GM18907 (cell line): ENCODE results near the gene LANCL3.

Experiments
- ATAC-seq: cut with Tn5 transposase; IDR thresholded peaks from one replicate; pipeline ENCODE4 v1.9.1; 2021; ENCODE audit warnings: mild to moderate bottlenecking, moderate library complexity; ENCODE audit not compliant: unreplicated experiment

LANCL3 gene

DNA sequence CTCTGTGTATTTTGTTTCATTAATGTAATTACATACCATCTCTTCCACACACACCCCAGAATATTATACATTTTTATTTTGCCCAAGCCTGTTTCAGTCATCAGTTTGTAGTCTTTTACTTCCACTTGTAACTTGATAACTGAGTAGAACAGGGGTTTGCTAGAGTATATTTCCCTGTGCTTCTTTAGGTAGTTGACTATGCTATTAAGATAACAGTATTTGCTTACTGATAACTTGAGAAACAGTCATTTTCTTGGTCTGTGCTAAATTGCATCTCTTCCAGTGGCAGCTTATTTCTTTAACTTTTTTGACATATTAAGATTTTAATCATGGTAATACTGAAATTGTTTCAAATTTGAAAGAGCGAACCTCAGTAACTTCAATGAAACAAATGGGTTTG lies 107.1 kb downstream of the LANCL3 start:
- ATAC-seq = no peak

DNA sequence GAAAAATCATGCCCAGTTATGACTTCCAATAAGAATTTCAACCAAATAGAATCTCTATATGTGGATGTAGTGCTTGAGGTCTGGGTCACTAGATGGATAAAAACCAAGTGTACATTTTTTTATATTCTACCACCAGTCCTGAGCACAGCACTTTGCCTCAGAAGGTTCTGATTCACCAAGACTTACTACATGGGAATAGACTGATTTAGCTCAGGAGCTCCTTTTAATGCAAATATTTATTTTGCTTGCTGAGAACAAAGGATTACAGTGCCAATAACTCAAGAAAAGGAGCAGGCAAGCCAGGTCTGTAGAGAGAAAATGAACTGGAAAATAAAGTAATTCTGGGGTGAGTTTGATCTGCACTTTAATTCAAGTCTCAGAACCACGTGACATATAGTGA lies 107.8 kb downstream of the LANCL3 start:
- ATAC-seq = no peak

DNA sequence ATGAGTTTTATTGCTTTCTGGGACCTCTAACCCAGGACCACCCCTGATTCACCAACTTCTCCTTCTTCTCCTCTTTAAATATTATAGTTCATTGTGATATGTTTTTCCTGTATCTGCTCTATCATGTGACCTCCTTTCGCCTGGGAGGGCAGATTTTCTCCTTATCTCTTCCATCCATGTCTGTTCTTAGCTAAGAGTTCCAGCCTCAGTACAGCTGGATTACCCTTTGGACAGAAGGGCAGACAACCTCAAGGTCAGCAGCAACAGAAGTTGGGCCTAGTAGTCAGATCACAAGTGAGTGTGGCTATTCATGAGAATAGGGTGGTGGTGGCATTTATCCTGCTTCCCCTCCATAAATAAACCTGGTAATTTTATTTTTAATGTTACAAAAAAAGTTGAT lies 108.4 kb downstream of the LANCL3 start:
- ATAC-seq = no peak

DNA sequence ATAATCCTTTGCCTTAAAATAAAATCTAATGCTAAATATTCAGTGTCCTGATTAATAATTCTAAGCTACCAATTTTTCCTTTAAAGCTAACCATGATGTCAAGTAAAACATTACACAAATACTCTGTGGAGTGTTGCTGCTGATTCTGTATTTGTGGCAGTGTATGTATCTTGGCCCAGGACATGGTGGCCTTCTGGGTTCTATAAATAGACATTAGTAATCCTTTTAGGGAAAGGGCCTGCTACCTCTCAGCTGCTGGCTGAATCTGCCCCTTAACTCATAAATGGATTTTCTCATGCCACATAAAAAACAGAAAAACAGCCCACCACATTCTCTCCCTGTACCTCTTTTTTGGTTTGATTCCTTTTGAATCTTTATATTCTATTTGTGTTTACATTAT lies 113.0 kb downstream of the LANCL3 start:
- ATAC-seq = no peak

DNA sequence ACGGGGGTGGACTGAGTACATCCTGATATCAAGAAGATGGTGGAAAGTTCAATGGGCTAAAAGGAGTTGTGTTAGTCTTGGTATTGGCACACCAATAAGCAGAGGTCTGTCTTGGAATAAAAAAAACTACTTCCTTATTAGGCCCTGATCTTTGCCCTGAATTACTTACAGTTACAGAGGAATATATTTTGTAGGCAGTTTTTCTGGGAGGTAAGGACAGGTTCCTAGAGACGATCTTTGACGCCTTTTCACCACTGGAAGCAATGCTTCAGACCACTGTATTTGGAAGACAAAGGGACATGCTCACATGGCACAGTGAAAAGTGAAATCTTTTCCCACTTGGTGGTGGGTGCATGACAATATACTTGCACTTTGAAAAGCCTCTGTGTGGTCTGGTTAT lies 113.5 kb downstream of the LANCL3 start:
- ATAC-seq = no peak

DNA sequence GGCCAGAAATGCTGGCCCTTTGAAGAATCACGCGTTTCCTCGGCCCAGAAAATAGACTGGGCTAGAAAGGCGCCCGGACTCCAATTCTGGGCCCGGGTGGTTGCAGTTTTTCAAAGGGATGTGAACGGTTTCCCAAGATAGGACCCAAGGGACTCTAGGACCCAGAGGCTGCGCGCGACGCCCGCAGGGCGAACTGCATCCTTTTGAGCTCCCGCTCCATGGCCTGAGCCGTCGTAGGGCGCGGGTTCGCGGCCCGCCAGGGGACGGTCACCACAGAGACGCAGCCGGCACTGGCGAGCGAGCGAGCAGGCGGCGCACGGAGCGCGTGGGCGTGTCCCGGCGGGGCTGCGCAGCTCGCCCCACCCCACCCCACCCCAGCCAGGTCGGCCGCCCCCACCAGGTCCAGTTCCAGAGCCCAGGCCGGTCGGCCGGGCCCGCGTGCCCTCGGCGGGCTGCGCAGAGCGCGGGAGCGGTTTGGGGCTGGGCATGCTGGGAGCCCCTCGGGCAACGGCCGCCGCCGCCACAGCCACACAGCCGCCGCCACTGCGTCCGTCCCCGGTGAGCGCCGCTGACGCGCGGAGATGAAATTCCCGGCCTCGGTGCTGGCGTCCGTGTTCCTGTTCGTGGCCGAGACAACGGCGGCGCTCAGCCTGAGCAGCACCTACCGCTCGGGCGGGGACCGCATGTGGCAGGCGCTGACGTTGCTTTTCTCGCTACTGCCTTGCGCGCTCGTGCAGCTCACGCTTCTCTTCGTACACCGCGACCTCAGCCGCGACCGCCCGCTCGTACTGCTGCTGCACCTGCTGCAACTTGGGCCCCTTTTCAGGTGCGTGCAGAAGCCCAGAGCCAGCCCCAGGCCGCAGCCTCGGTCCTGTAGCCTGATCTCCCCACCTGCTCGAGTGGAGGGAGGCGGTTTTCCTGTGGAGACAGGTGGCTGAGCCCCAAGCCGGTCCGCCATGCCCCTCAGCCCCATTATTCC lies 114.2 kb downstream of the LANCL3 start, which contains the start of gene XK:
XK (plus strand) TSS at position 411 of the 979 bp plus-strand sequence; CDS start at position 582, 171 bp downstream.
- peak; percentile 61 for ATAC-seq

DNA sequence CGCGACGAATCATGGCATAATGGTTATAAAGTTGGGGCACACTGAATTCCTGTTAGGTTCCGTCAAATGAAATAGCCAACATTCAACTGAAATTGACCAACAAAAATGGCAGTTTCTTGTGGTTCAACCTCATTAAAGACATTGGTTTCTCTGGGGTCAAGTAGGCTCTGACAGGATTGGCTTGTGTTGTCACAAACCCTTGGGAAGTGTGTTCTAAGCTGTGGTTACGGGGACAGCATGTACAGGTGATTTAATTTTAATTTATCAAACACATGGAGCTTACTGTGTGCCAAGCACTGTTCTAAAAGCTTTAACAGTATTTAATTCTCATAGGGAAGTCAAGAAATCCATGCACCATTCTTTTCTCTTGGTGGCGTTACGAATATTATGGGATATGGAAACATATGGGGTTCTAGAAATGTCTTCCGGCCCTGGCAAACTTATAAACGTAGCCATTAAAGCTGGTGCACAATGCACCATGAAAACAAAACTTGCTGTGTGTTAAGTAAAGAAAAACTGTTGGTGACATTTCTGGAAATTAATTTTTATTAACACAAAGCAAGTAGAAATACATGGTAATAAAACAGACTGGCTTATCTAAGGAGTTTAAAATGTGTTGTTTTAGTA lies 115.0 kb downstream of the LANCL3 start:
- no peak for ATAC-seq

DNA sequence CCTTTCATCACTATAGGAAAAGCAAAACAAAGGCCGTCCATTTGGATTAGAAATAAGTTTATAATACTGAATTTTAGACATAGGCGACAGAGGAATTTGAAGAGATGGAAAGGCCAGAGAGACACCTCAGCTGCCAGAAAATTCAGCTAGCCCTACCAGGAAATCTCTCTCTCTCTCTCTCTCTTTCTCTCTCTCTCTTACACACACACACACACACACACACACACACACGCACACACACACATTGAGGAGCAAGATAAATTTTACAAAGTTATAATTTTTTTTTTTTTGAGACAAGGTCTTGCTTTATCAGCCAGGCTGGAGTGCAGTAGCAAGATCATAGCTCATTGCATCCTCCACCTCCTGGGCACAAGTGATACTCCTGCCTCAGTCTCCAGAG lies 115.5 kb downstream of the LANCL3 start:
- ATAC-seq = no peak

DNA sequence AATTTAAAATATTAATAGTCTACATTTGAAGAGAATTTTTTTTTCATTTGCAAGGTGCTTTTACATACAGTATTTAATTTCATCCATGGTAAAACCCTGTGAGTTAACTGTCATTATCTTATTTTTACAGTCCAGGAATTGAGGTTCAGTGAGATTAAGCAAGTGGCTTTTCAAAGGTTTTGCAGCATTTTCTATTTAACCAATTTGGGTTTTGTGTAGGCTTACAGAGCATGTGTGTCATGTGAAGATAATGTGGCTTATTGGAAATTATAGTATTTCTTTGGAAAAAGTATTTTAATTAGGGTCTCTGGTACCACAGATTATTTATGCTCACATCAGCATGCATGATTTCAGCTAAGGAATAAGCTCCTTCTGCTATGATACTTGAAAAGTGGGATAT lies 118.7 kb downstream of the LANCL3 start:
- no peak for ATAC-seq

DNA sequence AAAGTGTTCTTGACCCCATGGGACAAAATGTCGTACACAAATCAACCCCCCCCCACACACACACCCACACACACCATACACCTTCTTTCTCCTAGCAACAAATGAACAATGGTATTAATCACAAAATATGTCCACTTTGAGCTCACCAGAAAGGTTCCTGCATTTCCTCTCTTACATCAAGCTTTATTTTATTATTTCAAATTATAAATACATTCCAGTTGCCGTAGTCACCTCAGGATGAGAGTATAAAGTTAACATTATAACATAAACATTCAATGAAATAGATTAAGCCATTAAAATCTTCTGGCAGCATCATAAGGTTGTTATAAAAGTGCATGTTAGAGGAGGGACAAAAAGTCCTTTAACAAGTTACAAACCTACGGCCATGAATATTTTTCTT lies 121.5 kb downstream of the LANCL3 start:
- no peak for ATAC-seq

DNA sequence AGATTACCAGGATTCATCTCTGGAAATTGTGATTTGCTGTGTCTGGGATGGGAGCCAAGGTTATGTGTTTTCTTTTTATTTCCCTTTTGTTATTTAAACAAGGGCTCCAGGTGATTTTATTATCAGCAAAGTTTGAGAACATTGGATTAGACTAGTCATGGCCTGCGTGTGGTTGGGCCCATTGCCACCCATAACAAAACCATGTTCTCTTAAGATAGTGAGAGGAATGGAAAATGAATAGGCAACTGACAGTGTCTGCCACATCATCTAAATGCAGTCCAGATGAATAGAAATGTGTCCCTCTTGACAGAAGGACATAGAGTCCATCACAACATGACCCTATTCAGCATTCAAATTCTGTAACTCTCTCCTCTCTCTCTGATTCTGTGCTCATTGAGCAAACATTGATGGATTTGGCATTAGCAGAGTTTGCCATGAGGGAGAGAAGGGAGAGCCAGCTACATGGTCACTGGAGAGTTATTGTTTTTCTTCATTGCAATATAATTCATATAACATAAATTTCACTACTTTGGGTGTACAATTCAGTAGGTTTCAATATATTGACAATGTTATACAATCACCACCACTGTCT lies 125.8 kb downstream of the LANCL3 start:
- ATAC-seq = no peak

DNA sequence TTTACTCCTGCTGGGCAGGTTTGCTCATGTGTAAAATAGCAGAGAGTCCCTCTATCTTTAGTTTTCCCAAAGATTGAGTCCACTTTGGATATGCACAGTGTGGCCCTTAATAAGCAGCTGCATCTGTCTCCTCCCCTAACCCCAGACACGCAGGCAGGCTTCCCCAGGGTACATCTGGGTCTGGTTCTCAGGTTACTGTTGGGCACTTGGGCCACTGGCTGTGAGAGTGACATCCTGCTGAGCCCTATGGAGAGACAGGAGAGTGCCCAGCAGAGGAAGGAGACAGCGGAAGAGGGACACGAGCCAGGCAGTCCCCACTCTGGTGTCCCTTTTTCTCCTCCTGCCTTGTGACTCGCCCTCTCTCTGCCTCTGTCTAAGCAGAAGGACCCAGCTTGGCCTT lies 130.1 kb downstream of the LANCL3 start:
- no peak for ATAC-seq

DNA sequence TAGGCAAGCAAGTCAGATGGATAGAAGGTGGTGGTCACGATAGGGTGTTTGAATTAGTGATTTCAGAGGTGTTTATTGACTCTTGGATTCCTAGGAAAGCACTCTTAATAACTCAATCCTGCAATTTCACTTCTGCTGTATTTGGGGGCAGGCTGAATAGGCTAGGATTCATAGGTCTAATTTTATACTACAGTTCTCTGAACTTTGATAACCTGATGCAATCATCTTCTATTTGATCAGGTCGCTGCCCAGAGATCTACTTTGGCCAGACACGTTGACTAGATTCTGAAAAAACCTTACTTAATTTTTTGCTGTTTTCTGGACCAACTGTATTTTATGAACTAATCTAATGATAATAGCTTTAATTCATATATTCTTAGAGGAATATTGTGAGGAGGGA lies 140.5 kb downstream of the LANCL3 start:
- no peak for ATAC-seq

DNA sequence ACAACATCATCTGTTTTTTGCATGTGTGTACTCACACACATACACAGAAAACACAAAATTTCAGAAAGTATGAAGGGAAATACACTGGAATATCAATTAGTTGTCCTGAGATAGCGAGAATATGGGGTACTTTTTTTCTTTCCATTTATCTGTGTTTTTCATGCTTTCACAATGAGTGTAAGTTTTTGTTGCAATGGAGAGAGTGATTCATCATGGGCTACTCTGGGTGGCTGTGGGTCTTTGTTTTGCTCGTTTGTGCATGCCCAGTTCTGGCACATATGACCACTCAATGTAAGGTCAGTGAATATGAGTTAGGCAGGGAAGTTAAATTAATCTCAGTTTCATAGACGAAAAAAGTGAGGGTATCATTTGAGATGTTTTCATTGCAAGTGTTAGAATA lies 141.0 kb downstream of the LANCL3 start:
- no peak for ATAC-seq

DNA sequence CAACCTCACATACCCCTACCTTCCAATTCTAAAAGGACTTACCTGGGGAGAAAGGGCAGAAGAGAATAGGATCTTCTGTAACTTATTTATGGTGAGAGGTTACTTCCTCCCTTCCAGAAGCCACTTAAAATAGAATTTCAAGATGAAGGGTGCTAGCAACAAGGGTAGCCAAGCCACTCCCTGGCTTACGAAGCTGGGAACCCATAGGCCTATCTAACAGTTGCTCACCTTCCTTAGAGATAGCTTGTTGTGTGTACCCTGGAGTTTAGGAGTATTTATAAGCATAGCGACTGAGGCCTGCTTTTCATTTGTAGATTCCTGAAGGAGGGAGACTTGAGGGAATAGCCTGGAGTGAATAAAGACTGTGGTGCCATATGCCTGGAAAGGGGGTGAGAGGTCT lies 143.0 kb downstream of the LANCL3 start:
- ATAC-seq = no peak

DNA sequence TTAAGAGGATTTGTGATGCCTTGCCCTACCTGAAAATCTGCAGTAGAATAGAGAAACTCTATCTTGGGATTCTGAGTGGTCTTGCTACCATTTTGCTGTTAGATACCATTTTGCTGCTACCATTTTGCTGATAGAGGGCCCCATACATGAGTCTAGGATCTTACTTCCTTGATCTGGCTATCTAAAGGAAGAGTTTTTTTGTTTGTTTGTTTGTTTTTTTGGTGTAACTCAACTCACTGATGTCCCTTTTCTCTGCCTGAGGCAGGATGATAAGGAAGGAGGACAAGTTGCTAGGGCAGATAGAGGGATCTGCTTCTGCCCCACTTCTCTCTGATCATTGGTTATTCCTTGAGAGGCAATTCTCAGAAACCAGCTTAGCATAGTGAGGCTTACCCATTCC lies 145.1 kb downstream of the LANCL3 start:
- ATAC-seq = no peak

DNA sequence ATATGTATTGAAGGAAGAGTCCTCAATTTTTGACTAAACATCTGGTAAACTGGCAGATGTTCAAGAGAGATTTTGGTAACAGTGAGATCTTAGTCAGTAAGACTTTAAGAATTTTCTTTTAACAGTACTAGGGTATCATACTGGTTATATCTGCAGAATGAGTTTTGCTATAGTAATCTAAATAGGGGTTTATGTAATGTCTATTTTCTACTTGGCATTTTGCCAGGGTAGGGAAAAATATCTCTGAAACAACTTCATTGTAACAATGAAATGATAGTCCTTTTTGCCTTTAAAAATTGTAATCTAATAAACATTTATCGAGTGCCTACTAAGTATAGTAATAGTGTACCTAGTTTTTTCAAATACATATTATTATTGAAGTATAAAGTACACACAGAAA lies 146.2 kb downstream of the LANCL3 start:
- no peak for ATAC-seq

DNA sequence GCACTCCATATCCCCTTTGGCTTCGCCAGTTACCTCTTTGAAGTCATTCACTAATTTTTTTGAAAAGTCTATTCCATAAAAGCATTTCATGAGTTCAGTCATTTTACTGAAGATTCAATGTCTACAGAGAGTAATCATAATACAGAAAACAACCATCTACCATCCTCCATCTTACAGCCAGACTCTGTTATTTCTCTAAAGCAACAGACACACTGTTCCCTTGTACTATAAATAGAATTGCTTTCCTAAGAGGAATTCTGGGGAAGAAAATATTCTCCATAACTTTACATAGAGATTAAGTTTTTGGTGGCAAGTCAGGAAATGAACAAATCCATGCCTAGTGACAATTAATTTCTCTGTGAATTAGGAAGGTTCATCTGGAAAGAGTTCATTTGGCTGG lies 151.1 kb downstream of the LANCL3 start:
- ATAC-seq = no peak

DNA sequence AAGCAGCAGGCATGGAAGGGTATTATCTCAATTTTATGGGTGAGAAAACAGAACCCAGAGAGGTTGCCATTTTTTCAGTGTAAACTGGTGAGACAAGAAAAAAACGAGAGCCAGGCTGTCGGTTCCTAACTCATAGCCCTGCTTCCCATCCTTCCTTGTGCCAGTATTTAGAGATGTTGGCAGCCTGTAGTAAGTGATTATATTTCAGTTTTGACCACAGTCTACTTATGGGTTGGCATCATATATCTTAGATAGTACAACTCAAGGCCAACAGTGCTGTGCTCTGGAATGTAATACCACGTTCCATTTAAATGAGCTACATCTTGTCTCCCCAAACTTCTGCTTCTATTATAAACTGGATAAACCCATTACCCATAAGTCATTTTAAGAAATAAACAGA lies 154.9 kb downstream of the LANCL3 start:
- no peak for ATAC-seq
